Mesenchymal stem cell (in vitro differentiated cells and primary cell): ENCODE data around the gene SV2B.

Experiments
- DNase-seq: peaks from one replicate; pipeline ENCODE4 v3.0.0-alpha.2; 2013
- H2AFZ ChIP-seq: one replicate; pipeline ENCODE4 v1.6.1; 2013; ENCODE audit warnings: low read depth, mild to moderate bottlenecking, control low read depth, inconsistent platforms, low read length, moderate library complexity
- H2AK5ac ChIP-seq: 2 replicates; pipeline ENCODE4 v1.6.1; 2013; ENCODE audit warnings: low read length, moderate library complexity, mild to moderate bottlenecking, inconsistent platforms; ENCODE audit not compliant: severe bottlenecking
- H2BK120ac ChIP-seq: one replicate; pipeline ENCODE4 v1.6.1; 2013; ENCODE audit warnings: low read depth, mild to moderate bottlenecking, inconsistent platforms, low read length, moderate library complexity
- H2BK12ac ChIP-seq, 2 experiments: one replicate each; pipeline ENCODE4 v1.6.1; 2013; ENCODE audit warnings: inconsistent platforms in 2 of 2, low read length in 2 of 2, mild to moderate bottlenecking in 2 of 2, moderate library complexity in 2 of 2, control low read depth in 1 of 2
- H2BK15ac ChIP-seq: one replicate; pipeline ENCODE4 v1.6.1; 2013; ENCODE audit warnings: mild to moderate bottlenecking, low read depth, inconsistent platforms; ENCODE audit not compliant: poor library complexity, severe bottlenecking
- H2BK5ac ChIP-seq: 2 replicates; pipeline ENCODE4 v1.6.1; 2013; ENCODE audit warnings: low read depth, mild to moderate bottlenecking, low read length, control low read depth, inconsistent platforms; ENCODE audit not compliant: poor library complexity, severe bottlenecking
- H3K14ac ChIP-seq, 2 experiments: one replicate each; pipeline ENCODE4 v1.6.1; 2013; ENCODE audit warnings: inconsistent platforms in 2 of 2, low read length in 2 of 2, control low read depth in 1 of 2, mild to moderate bottlenecking in 1 of 2, moderate library complexity in 1 of 2
- H3K18ac ChIP-seq, 2 experiments: one replicate each; pipeline ENCODE4 v1.6.1; 2013; ENCODE audit warnings: inconsistent platforms in 2 of 2, low read length in 2 of 2, control low read depth in 1 of 2, low read depth in 1 of 2, mild to moderate bottlenecking in 1 of 2
- H3K23ac ChIP-seq, 2 experiments: one replicate each; pipeline ENCODE4 v1.6.1; 2013; ENCODE audit warnings: inconsistent platforms in 2 of 2, low read length in 2 of 2, mild to moderate bottlenecking in 2 of 2, moderate library complexity in 2 of 2, control low read depth in 1 of 2
- H3K27ac ChIP-seq: 2 replicates; pipeline ENCODE4 v1.5.1; 2013; ENCODE audit warnings: mild to moderate bottlenecking, moderate library complexity, low read length, control low read depth, inconsistent platforms; ENCODE audit not compliant: poor library complexity, severe bottlenecking
- H3K27me3 ChIP-seq, 2 experiments: 2 replicates each; pipeline versions ENCODE4 v1.6.1 to v1.7.0; 2013; ENCODE audit warnings: low read length in 2 of 2, mild to moderate bottlenecking in 2 of 2, moderate library complexity in 2 of 2, control low read depth in 1 of 2, inconsistent platforms in 1 of 2; ENCODE audit not compliant: control insufficient read depth in 1 of 2, insufficient read depth in 1 of 2
- H3K36me3 ChIP-seq, 2 experiments: 2 replicates each; pipeline versions ENCODE4 v1.6.1 to v1.7.0; 2013; ENCODE audit warnings: low read length in 2 of 2, control low read depth in 1 of 2, inconsistent platforms in 1 of 2, low read depth in 1 of 2, mild to moderate bottlenecking in 1 of 2; ENCODE audit not compliant: insufficient read depth in 2 of 2, control insufficient read depth in 1 of 2
- H3K4ac ChIP-seq, 2 experiments: one replicate each; pipeline ENCODE4 v1.6.1; 2013; ENCODE audit warnings: inconsistent platforms in 2 of 2, low read length in 2 of 2, mild to moderate bottlenecking in 2 of 2, moderate library complexity in 2 of 2, control low read depth in 1 of 2, low read depth in 1 of 2
- H3K4me1 ChIP-seq: 2 replicates; pipeline ENCODE4 v1.6.1; 2013; ENCODE audit warnings: low read depth, low read length, control low read depth; ENCODE audit not compliant: control insufficient read depth, insufficient read depth
- H3K4me2 ChIP-seq: 2 replicates; pipeline ENCODE4 v1.6.1; 2013; ENCODE audit warnings: low read length, mild to moderate bottlenecking, inconsistent platforms; ENCODE audit not compliant: poor library complexity, severe bottlenecking
- H3K4me3 ChIP-seq, 2 experiments: 2 replicates each; pipeline versions ENCODE4 v1.5.1 to v1.7.0; 2013; ENCODE audit warnings: low read length in 2 of 2, mild to moderate bottlenecking in 2 of 2, control low read depth in 1 of 2, low read depth in 1 of 2; ENCODE audit not compliant: insufficient read depth in 1 of 2
- H3K79me1 ChIP-seq: replicated peaks from 2 replicates; pipeline ENCODE4 v1.6.1; 2013; ENCODE audit warnings: mild to moderate bottlenecking, control low read depth, low read length, inconsistent platforms; ENCODE audit not compliant: poor library complexity, severe bottlenecking
- H3K9ac ChIP-seq: 2 replicates; pipeline ENCODE4 v1.7.0; 2013; ENCODE audit warnings: mild to moderate bottlenecking, low read length, moderate library complexity
- H3K9me3 ChIP-seq: 2 replicates; pipeline ENCODE4 v1.7.0; 2013; ENCODE audit warnings: mild to moderate bottlenecking, low read length; ENCODE audit not compliant: control insufficient read depth
- H4K8ac ChIP-seq: one replicate; pipeline ENCODE4 v1.6.1; 2013; ENCODE audit warnings: inconsistent platforms, mild to moderate bottlenecking, low read length, moderate library complexity
- H4K91ac ChIP-seq: one replicate; pipeline ENCODE4 v1.6.1; 2013; ENCODE audit warnings: mild to moderate bottlenecking, low read length, inconsistent platforms
- WGBS: methylation state at CpG from one replicate; pipeline ENCODE4 v1.1.7; 2013; ENCODE audit warnings: mixed read lengths; 5-methylcytosine and 5-hydroxymethylcytosine counted together

SV2B gene

DNA sequence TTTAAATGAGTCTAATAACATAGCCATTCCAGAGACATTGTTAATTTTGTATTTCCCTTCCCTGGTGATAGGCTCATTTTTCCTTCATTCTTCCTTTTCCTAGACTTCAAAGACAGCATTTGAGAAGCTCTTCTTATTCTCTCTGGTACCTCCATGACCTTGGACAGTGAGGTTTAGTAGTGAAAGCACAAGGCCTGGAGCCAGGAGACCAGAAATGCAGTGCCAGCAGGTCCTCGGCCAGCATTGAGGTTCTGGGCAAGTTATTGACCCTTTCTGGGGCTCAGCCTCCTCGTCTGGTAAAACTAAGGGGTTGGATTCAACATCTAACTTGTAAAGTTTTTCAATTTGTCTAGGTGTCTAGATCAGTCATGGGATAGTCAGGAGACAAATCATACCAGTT is 146.9 kb downstream of the SV2B start:
- H4K91ac ChIP-seq, result no peak overlapping the region
- H3K27ac ChIP-seq, result no peak overlapping the region
- H3K4ac ChIP-seq, result no peak overlapping the region
- no peak overlapping the region for H3K18ac ChIP-seq
- no peaks in the 10 kb centered on the region for H3K36me3 ChIP-seq
- H2BK12ac ChIP-seq, result no peak overlapping the region
- no peak overlapping the region for H2AFZ ChIP-seq
- H3K4me1 ChIP-seq, result no peaks in the 10 kb centered on the region
- H3K14ac ChIP-seq, result no peak overlapping the region
- H2BK15ac ChIP-seq, result no peak overlapping the region
- 34% methylated on average over 2 of the region's 2 CpGs for WGBS
- no peak overlapping the region for H3K4me3 ChIP-seq
- H3K9me3 ChIP-seq, result no peaks in the 10 kb centered on the region
- no peak overlapping the region for H3K4me2 ChIP-seq
- peaks cover 0 to 34% of the 10 kb centered on the region in 2 experiments for H3K27me3 ChIP-seq
- H3K79me1 ChIP-seq, result no peaks in the 10 kb centered on the region
- H2BK5ac ChIP-seq, result no peak overlapping the region
- H3K9ac ChIP-seq, result no peak overlapping the region
- no peak overlapping the region for H2AK5ac ChIP-seq
- H2BK120ac ChIP-seq, result no peak overlapping the region
- no peak overlapping the region for H4K8ac ChIP-seq
- no peak overlapping the region for H3K23ac ChIP-seq
- DNase-seq, result no peak

DNA sequence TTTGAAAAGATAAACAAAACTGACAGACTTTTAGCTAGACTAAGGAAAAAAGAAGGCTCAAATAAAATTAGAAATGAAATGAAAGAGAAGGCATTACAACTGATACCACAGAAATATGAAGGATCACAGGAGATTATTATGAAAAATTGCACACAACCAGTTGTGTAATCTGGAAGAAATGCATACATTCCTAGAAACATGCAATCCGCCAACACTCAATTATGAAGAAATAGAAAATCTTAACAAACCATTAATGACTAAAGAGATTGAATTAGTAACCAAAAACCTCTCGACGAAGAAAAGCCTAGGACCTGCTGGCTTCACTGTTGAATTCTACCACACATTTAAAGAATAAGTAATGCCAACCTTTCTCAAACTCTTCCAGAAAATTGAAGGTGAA is 149.5 kb downstream of the SV2B start:
- Histone ChIP-seq H3K14ac (no peak overlapping the region), H3K23ac (no peak overlapping the region), H3K9ac (no peak overlapping the region), H2AK5ac (no peak overlapping the region), H2BK12ac (no peak overlapping the region), H3K79me1 (no peaks in the 10 kb centered on the region), H2AFZ (no peak overlapping the region), H3K4me2 (no peak overlapping the region), H4K8ac (no peak overlapping the region), H2BK5ac (no peak overlapping the region), H3K4me3 (no peak overlapping the region), H4K91ac (no peak overlapping the region), H3K9me3 (no peaks in the 10 kb centered on the region), H2BK15ac (no peak overlapping the region), H2BK120ac (no peak overlapping the region), H3K27ac (no peak overlapping the region), H3K4me1 (no peaks in the 10 kb centered on the region), H3K36me3 (no peaks in the 10 kb centered on the region), H3K4ac (no peak overlapping the region), H3K27me3 (peaks cover 0 to 28% of the 10 kb centered on the region in 2 experiments), H3K18ac (no peak overlapping the region)
- DNase-seq, result no peak
- WGBS, result 87% methylated on average over 3 of the region's 3 CpGs

DNA sequence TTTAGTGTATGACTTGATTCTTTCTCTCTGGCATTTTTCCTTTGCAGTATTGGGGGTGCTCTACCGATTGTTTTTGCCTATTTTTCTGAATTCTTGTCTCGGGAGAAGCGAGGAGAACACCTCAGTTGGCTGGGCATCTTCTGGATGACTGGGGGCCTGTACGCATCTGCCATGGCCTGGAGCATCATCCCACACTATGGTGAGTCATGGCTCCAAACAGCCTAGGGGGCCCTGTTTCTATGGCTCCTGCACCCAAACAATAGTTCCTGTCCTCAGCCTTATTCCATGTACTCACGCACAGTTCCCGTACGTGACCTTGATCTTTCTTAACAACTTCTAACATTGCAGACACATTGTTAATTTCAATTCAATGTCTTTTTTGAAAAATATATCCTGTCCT is 152.3 kb downstream of the SV2B start:
- Histone ChIP-seq H2AFZ (no peak overlapping the region), H2BK5ac (no peak overlapping the region), H3K23ac (no peak overlapping the region), H3K4me2 (no peak overlapping the region), H3K14ac (no peak overlapping the region), H2BK15ac (no peak overlapping the region), H3K27me3 (peaks cover 0 to 34% of the 10 kb centered on the region in 2 experiments), H3K4me1 (no peaks in the 10 kb centered on the region), H4K8ac (no peak overlapping the region), H3K9ac (no peak overlapping the region), H2BK120ac (no peak overlapping the region), H3K79me1 (no peaks in the 10 kb centered on the region), H2BK12ac (no peak overlapping the region), H4K91ac (no peak overlapping the region), H3K18ac (no peak overlapping the region), H3K36me3 (no peaks in the 10 kb centered on the region), H2AK5ac (no peak overlapping the region), H3K4ac (no peak overlapping the region), H3K27ac (no peak overlapping the region), H3K9me3 (no peaks in the 10 kb centered on the region), H3K4me3 (no peak overlapping the region)
- WGBS, result 85% methylated on average over 7 of the region's 7 CpGs
- no peak for DNase-seq

DNA sequence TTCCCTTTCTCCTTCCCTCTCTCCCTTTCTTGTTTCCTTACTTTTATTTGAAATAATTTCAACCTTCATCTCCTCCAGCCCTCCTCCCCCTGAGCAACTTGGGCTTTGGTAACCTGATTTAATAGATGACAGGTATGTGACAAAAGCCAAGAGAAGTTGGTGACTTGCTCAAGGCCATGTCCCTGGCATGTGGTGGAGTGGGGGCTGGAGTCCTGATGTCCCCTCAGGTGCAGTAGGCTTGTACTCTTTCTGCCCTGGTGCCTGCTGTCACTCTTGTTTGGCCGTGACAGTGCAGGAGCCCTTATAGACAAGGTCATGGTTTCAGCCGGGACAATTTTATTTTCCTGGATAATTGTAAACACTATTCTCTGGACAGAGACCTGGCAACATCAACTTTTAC is 152.7 kb downstream of the SV2B start:
- no peak overlapping the region for H3K18ac ChIP-seq
- H2AFZ ChIP-seq, result no peak overlapping the region
- H2BK12ac ChIP-seq, result no peak overlapping the region
- no peak overlapping the region for H3K4me2 ChIP-seq
- no peaks in the 10 kb centered on the region for H3K79me1 ChIP-seq
- no peak overlapping the region for H3K9ac ChIP-seq
- no peak overlapping the region for H3K4me3 ChIP-seq
- no peak overlapping the region for H2BK5ac ChIP-seq
- H2BK15ac ChIP-seq, result no peak overlapping the region
- no peak overlapping the region for H3K27ac ChIP-seq
- no peak overlapping the region for H3K4ac ChIP-seq
- H3K14ac ChIP-seq, result no peak overlapping the region
- WGBS, result 50% methylated on average over 2 of the region's 2 CpGs
- H3K27me3 ChIP-seq, result peaks cover 0 to 34% of the 10 kb centered on the region in 2 experiments
- no peaks in the 10 kb centered on the region for H3K4me1 ChIP-seq
- no peak for DNase-seq
- H4K8ac ChIP-seq, result no peak overlapping the region
- no peaks in the 10 kb centered on the region for H3K36me3 ChIP-seq
- no peak overlapping the region for H2AK5ac ChIP-seq
- no peak overlapping the region for H2BK120ac ChIP-seq
- H3K9me3 ChIP-seq, result no peaks in the 10 kb centered on the region
- H4K91ac ChIP-seq, result no peak overlapping the region
- no peak overlapping the region for H3K23ac ChIP-seq
